IPS-NIHi11 (cell line): Measurements from ENCODE around the gene SNAP29.
"Not testable (repeated sequence)": the region's sequence is repeated elsewhere in the genome, so short reads cannot be mapped to it uniquely, and the experiment has no call there.

Experiments used
- DNase-seq: peaks from one replicate; pipeline ENCODE4 v3.0.0; 2012; ENCODE audit warnings: mixed read lengths, low spot score

The SNAP29 gene

DNA sequence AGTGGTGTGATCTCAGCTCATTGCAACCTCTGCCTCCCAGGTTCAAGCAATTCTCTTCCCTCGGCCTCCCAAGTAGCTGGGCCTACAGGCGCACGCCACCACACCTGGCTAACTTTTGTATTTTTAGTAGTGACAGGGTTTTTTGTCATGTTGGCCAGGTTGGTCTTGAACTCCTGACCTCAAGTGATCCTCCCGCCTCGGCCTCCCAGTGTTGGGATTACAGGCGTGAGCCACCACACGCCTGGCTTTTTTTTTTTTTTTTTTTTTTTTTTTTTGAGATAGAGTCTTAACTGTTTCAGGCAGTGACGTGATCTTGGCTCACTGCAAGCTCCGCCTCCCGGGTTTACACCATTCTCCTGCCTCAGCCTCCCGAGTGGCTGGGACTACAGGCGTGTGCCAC lies 71.6 kb downstream of the SNAP29 start:
- DNase-seq, result not testable (repeated sequence)

DNA sequence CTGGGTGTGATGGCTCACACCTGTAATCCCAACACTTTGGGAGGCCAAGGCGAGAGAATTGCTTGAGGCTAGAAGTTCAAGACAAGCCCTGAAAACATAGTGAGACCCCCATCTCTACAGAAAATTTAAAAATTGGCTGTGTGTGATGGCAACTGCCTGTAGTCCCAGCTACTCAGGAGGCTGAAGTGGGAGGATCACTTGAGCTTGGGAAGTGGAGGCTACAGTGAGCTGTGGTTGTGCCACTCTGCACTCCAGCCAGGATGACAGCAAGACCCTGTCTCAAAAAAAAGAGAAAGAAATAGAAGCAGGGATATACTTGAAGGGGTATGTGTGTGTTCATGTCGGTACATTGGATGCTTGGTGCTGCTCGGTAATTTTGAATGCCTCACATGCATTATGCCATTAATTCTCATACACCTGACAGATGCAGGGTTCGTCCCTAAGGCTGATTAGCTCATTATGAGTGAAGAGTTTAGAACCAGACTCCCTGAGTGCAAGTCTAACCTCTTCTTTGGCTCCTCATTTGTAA lies 72.4 kb downstream of the SNAP29 start:
- DNase-seq, result no peak

DNA sequence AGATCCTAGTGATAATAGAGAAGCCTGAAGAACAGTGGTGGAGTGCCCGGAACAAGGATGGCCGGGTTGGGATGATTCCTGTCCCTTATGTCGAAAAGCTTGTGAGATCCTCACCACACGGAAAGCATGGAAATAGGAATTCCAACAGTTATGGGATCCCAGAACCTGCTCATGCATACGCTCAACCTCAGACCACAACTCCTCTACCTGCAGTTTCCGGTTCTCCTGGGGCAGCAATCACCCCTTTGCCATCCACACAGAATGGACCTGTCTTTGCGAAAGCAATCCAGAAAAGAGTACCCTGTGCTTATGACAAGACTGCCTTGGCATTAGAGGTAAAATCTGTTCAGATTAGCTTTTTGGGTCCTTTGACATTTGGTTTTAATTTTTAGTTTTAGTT lies 75.1 kb downstream of the SNAP29 start:
- no peak for DNase-seq

DNA sequence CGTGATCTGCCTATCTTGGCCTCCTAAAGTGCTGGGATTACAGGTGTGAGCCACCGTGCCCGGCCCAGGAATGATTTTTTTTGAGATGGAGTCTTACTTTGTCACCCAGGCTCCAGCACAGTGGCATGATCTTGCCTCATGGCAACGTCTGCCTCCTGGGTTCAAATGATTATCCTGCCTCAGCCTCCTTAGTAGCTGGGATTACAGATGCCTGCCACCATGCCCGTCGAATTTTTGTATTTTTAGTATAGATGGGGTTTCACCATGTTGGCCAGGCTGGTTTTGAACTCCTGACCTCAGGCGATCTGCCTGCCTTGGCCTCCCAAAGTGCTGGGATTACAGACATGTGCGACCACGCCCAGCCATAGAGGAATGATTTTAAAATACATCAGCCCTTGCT lies 76.2 kb downstream of the SNAP29 start:
- not testable (repeated sequence) for DNase-seq

DNA sequence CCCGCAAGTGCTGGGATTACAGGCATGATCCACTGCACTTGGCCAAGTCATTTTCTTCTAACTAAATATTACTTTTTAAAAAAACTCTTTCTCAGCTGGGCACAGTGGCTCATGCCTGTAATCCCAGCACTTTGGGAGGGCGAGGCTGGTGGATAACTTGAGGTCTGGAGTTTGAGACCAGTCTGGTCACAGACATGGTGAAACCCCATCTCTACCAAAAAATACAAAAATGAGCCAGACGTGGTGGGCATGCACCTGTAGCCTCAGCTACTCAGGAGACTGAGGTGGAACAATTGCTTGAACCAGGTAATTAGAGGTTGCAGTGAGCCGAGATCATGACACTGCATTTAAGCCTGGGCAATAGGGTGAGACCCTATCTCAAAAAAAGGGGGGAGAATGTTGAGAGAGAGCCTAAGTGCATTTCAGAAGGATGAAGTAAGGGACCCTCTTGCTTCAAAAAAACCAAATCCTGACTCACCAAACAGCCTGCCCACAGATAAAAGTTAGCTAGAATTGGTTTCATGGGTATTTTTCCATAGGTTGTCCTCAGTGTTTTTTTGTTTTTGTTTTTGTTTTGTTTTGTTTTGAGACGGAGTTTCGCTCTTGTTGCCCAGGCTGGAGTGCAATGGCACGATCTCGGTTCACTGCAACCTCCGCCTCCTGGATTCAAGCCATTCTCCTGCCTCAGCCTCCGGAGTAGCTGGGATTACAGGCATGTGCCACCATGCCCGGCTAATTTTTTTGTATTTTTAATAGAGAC lies 77.2 kb downstream of the SNAP29 start:
- DNase-seq, result not testable (repeated sequence)

DNA sequence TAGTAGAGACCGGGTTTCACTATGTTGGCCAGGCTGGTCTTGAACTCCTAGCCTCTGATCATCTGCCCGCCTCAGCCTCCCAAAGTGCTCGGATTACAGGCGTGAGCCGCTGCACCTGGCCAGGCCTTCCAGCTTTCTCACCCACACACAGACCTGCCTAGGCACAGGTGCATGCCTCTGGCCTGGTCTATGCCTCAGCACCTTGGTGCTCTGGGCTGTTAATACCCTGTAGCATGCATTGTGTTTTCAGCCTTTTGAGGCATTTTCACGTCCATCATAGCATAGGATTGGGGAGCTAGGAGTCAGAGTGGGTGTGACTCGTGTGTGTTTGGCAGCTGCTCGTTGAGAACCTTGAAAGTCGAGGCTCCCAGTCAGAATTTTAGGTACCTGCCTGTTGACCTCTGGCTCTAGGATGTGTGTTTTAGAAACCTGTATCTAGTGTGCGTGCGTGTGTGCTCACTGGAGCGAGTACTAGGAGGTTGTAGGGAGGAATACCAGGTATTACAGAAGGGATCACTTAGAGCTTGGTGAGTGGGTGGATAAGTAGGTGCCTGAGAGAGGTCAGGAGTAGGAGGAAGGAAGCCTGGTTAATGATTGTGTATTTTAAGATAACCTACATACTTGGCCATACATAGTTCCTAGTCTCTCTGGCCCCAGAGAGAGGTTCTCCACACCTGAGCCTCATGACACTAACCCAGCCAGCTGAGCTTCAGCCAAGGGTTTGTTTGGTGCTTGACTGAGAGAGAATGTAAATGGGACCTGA lies 78.4 kb downstream of the SNAP29 start:
- no peak for DNase-seq

DNA sequence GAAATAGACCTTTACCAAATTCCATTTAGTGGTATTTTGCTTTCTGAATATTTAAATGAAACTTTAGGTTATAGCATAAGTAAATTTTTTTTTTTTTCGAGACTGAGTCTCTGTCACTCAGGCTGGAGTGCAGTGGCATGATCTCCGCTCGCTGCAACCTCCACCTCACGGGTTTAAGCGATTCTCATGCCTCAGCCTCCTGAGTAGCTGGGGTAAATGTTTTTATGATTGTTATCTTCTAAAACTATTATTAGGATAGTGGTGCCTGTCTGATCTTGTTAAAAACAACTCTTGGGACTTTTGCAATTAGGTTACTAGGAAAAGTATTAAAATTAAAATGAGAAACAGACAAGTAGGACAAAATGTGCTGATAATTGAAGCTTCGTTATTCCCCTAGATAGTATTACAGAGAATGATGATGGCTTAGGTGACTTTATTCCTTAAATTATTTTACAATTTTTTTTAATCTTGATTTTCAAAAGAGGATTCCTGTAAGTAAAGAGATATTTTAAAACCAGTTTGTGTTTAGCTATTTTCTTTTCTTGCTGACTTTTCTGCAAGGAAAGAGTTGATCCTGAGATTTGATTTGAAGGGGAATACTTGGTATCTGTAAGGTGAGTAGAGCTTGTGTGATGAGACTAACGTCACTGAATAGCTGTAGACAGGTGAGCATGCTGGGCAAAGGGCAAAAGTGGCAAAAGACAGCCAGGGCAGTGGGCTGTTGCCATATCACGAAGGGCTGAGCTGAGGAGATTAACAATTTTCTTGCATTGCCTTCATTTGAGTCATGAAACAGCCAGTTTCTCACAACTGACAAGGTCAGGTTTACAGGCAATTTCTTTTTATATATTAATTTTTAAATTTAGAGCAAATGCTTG lies 79.2 kb downstream of the SNAP29 start:
- DNase-seq, result no peak

DNA sequence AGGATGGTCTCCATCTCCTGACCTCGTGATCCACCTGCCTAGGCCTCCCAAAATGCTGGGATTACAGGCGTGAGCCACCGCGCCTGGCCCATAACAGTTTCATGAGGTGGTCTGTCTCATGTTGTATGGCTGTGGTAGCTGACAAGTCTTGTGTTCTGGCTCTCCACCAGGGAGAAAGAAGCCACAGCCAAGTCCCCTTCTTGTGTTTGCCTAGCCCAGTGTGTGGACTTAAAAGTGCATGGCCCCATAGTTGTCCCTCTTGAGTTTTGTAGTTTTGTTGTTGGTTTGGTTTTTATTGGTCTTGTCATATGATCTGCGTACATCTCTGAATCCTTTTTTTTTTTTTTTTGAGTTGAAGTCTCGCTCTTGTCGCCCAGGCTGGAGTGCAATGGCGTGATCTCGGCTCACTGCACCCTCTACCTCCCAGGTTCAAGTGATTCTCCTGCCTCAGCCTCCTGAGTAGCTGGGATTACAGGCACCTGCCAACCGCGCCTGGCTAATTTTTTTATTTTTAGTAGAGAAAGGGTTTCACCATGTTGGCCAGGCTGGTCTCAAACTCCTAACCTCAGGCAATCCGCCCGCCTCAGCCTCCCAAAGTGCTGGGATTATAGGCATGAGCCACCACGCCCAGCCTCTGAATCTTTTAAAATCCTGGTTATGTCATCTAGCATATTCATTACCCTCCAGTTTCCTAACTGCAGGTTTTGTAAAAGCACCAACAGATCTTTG lies 80.8 kb downstream of the SNAP29 start:
- not testable (repeated sequence) for DNase-seq

DNA sequence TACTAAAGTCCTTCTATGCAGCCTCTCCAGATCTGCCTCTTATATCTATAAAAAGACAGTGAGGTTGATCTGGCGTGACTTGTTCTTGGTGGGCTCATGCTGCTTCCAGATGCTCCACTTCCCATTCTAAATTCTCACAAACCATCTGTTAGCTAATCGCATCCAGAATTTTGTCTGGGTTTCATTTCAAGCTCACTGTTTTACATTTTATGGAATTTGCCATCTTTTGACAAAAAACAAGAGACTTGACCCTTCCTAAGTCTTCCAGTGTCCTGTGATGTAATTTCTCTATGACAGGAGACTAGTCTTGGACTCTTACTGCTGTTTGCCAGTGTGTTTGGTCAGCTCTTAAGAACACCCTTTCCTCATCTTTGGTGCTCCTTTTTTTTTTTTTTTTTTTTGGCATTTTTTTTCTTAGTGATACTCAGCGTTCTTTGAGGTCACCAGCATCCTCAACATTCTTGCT lies 81.4 kb downstream of the SNAP29 start:
- DNase-seq, result no peak
